Keratinocyte (primary cell): ENCODE results near the gene SFPQ. TPM values are rescaled to one million over a fixed set of nuclear protein-coding genes. Genes with fewer than 3 reads are reported as not detected.

Experiments used
- DNase-seq: peaks from one replicate; pipeline ENCODE4 v3.0.0-alpha.2; 2011; ENCODE audit warnings: low read depth, missing footprints, low spot score
- FAIRE-seq: peaks from 2 replicates; lab custom pipeline; 2011; peaks lifted over from hg19 to GRCh38; lab: Jason Lieb, UNC
- H2AFZ ChIP-seq: 2 replicates; pipeline ENCODE4 v1.6.0; 2012; ENCODE audit warnings: low read length, control low read depth, inconsistent platforms; ENCODE audit not compliant: control insufficient read depth
- H3K27ac ChIP-seq: 2 replicates; pipeline ENCODE4 v1.5.1; 2011; ENCODE audit warnings: low read length; ENCODE audit not compliant: control insufficient read depth, insufficient read depth
- H3K27me3 ChIP-seq: 3 replicates; pipeline ENCODE4 v1.6.0; 2011; ENCODE audit warnings: low read length; ENCODE audit not compliant: control insufficient read depth, insufficient read depth; ENCODE audit errors: extremely low read depth
- H3K36me3 ChIP-seq, 2 experiments: 2 replicates in 1 of 2; 3 replicates in 1 of 2; pipeline ENCODE4 v1.5.1; 2011; ENCODE audit warnings: low read length in 2 of 2, mild to moderate bottlenecking in 1 of 2; ENCODE audit not compliant: control insufficient read depth in 2 of 2, insufficient read depth in 2 of 2; ENCODE audit errors: extremely low read depth in 1 of 2
- H3K4me1 ChIP-seq: 3 replicates; pipeline ENCODE4 v1.5.1; 2011; ENCODE audit warnings: low read length; ENCODE audit not compliant: control insufficient read depth, insufficient read depth; ENCODE audit errors: extremely low read depth
- H3K4me2 ChIP-seq: 3 replicates; pipeline ENCODE4 v1.6.0; 2011; ENCODE audit warnings: low read depth, low read length; ENCODE audit not compliant: control insufficient read depth, insufficient read depth; ENCODE audit errors: extremely low read depth
- H3K4me3 ChIP-seq, 3 experiments: fragments of 200-600 bp in 1 of 3; sonication (generic) in 1 of 3; 2 replicates in 2 of 3; 3 replicates in 1 of 3; pipeline ENCODE4 v1.5.1; 2011 to 2016; ENCODE audit warnings: low read length in 3 of 3, mild to moderate bottlenecking in 3 of 3, control low read depth in 2 of 3, inconsistent platforms in 1 of 3, low read depth in 1 of 3, mixed read lengths in 1 of 3, mixed run types in 1 of 3, moderate library complexity in 1 of 3; ENCODE audit not compliant: control insufficient read depth in 2 of 3, insufficient read depth in 2 of 3; ENCODE audit errors: extremely low read depth in 1 of 3
- H3K79me2 ChIP-seq: 2 replicates; pipeline ENCODE4 v1.6.0; 2012; ENCODE audit warnings: low read length; ENCODE audit not compliant: control insufficient read depth, insufficient read depth
- H3K9ac ChIP-seq: 3 replicates; pipeline ENCODE4 v1.6.0; 2011; ENCODE audit warnings: low read length; ENCODE audit not compliant: control insufficient read depth, insufficient read depth; ENCODE audit errors: extremely low read depth
- H3K9me1 ChIP-seq: 3 replicates; pipeline ENCODE4 v1.6.0; 2011; ENCODE audit warnings: low read length; ENCODE audit not compliant: control insufficient read depth, insufficient read depth; ENCODE audit errors: extremely low read depth
- H3K9me3 ChIP-seq: 2 replicates; pipeline ENCODE4 v1.5.1; 2012; ENCODE audit warnings: low read depth, low read length; ENCODE audit not compliant: control insufficient read depth
- H4K20me1 ChIP-seq: 3 replicates; pipeline ENCODE4 v1.6.0; 2011; ENCODE audit warnings: low read length; ENCODE audit not compliant: control insufficient read depth, insufficient read depth; ENCODE audit errors: extremely low read depth
- EZH2 ChIP-seq: IDR thresholded peaks from one replicate; pipeline ENCODE4 v1.6.1; 2012; ENCODE audit warnings: inconsistent platforms, mild to moderate bottlenecking, low read length, moderate library complexity
- dilution Hi-C: fragments of 300-500 bp; cut with MboI; formaldehyde crosslinking; loops from one replicate; pipeline ENCODE4 v1.7.0; 2020; ENCODE audit warnings: low sequenced_read_pairs; ENCODE audit not compliant: extremely low pct_ligation_motif_present
- polyA plus RNA-seq, 5 experiments: library from polyadenylated mRNA; depleted of rRNA in 3 of 5; stranded (reverse) in 3 of 5; stranded (forward) in 1 of 5; unstranded in 1 of 5; fragments of >200 nt; gene quantifications; 1 replicate in 1 of 5; 2 replicates in 3 of 5; 3 replicates in 1 of 5; pipeline versions ENCODE4 v1.2.1 to v1.2.3, GENCODE V29; 2011 to 2012; ENCODE audit warnings: missing spikeins in 2 of 5, low read depth in 1 of 5, low replicate concordance in 1 of 5
- TF ChIP-seq, protein P1 (sequence below), 3 experiments: IDR thresholded peaks in 1 of 3; conservative IDR thresholded peaks in 1 of 3; optimal IDR thresholded peaks in 1 of 3; 2 replicates in 2 of 3; 3 replicates in 1 of 3; pipeline versions ENCODE3 to v1.5.1; 2011; ENCODE audit warnings: low read length in 3 of 3, mild to moderate bottlenecking in 3 of 3, moderate library complexity in 2 of 3, control low read depth in 1 of 3, inconsistent platforms in 1 of 3; ENCODE audit not compliant: insufficient read depth in 2 of 3; ENCODE audit errors: extremely low read depth in 1 of 3

The SFPQ gene
- polyA plus RNA-seq, 1 donor (not counting 4 experiments of a cell fraction or from before 2014, with no cell fraction given), result 150 TPM

DNA sequence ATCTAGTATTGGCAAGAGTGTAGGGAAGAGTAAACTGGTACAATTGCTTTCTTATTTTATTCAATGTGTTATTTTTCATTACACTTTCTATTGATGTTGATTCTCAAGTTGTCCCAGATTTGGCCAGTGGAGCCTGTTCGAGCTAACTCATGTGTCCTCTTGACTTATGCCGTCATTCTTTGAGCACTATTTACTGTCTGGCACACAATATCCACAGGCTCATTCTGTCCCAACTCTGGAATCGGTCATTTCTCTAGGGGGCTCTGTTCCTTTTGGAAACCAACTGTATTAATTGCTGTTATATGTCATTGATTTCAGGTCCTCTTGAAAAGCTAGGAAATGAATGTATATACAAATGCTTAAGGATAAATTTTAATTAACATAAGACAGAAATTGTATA is 22.4 kb upstream of the SFPQ start:
- no peak for FAIRE-seq
- no peaks in the 10 kb centered on the region for H3K79me2 ChIP-seq

DNA sequence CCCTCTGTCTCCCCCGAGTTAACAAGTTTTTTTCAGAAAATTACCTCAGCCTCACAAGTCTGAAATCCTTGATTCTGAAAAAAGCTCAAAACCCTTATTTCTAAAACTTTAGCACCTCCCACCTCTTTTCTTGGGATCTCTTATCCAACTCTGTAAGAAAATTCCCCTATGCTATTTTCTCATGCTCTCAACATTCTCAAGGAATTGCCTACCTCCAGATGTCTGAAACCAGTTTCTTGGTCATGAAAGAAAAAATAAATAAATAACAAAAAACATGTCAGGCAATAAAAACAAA is 18.1 kb upstream of the SFPQ start:
- TF ChIP-seq, protein P1, sequence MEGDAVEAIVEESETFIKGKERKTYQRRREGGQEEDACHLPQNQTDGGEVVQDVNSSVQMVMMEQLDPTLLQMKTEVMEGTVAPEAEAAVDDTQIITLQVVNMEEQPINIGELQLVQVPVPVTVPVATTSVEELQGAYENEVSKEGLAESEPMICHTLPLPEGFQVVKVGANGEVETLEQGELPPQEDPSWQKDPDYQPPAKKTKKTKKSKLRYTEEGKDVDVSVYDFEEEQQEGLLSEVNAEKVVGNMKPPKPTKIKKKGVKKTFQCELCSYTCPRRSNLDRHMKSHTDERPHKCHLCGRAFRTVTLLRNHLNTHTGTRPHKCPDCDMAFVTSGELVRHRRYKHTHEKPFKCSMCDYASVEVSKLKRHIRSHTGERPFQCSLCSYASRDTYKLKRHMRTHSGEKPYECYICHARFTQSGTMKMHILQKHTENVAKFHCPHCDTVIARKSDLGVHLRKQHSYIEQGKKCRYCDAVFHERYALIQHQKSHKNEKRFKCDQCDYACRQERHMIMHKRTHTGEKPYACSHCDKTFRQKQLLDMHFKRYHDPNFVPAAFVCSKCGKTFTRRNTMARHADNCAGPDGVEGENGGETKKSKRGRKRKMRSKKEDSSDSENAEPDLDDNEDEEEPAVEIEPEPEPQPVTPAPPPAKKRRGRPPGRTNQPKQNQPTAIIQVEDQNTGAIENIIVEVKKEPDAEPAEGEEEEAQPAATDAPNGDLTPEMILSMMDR (optimal IDR thresholded peaks at IDR 0.05 in 1 of 3, IDR thresholded peaks at IDR 0.05 in 1 of 3, conservative IDR thresholded peaks at IDR 0.05 in 1 of 3; ENCODE audit: extremely low read depth in 1 of 3, insufficient read depth in 2 of 3, low read length in 3 of 3), result no peak
- no peak for TF ChIP-seq EZH2
- H3K27me3 ChIP-seq, result no peaks in the 10 kb centered on the region

More for the DNA sequence above, 22.4 kb upstream of the SFPQ start:
- Histone ChIP-seq H3K4me2 (no peak overlapping the region), H3K27ac (no peak overlapping the region), H3K9me3 (no peaks in the 10 kb centered on the region), H3K4me3 (no peak overlapping the region), H3K27me3 (no peaks in the 10 kb centered on the region), H2AFZ (no peak overlapping the region), H3K36me3 (no peaks in the 10 kb centered on the region), H3K9me1 (no peaks in the 10 kb centered on the region), H4K20me1 (no peaks in the 10 kb centered on the region), H3K9ac (no peak overlapping the region), H3K4me1 (no peaks in the 10 kb centered on the region)
- dilution Hi-C loops, result no loop called here
- no peak for TF ChIP-seq EZH2
- TF ChIP-seq, protein P1 (optimal IDR thresholded peaks at IDR 0.05 in 1 of 3, IDR thresholded peaks at IDR 0.05 in 1 of 3, conservative IDR thresholded peaks at IDR 0.05 in 1 of 3; ENCODE audit: extremely low read depth in 1 of 3, insufficient read depth in 2 of 3, low read length in 3 of 3), result no peak
- no peak for DNase-seq

More for the DNA sequence above, 18.1 kb upstream of the SFPQ start:
- DNase-seq, result no peak
- Histone ChIP-seq H3K4me1 (no peaks in the 10 kb centered on the region), H3K9ac (no peak overlapping the region), H3K9me1 (no peaks in the 10 kb centered on the region), H2AFZ (no peak overlapping the region), H3K4me2 (no peak overlapping the region), H3K9me3 (no peaks in the 10 kb centered on the region), H3K79me2 (no peaks in the 10 kb centered on the region), H3K4me3 (no peak overlapping the region), H4K20me1 (no peaks in the 10 kb centered on the region), H3K36me3 (no peaks in the 10 kb centered on the region), H3K27ac (no peak overlapping the region)
- no peak for FAIRE-seq
- dilution Hi-C loops, result no loop called here
